Hypothalamus (tissue), 51 donors: ENCODE results near the gene CCDC57.
A peak's percentile ranks its signal among the peaks of the same experiment; 100 is the strongest.

Experiments used
- DNase-seq, 51 donors: peaks; one replicate each; lab custom pipeline; 2025; lab: John Stamatoyannopoulos, UW

Gene CCDC57

DNA sequence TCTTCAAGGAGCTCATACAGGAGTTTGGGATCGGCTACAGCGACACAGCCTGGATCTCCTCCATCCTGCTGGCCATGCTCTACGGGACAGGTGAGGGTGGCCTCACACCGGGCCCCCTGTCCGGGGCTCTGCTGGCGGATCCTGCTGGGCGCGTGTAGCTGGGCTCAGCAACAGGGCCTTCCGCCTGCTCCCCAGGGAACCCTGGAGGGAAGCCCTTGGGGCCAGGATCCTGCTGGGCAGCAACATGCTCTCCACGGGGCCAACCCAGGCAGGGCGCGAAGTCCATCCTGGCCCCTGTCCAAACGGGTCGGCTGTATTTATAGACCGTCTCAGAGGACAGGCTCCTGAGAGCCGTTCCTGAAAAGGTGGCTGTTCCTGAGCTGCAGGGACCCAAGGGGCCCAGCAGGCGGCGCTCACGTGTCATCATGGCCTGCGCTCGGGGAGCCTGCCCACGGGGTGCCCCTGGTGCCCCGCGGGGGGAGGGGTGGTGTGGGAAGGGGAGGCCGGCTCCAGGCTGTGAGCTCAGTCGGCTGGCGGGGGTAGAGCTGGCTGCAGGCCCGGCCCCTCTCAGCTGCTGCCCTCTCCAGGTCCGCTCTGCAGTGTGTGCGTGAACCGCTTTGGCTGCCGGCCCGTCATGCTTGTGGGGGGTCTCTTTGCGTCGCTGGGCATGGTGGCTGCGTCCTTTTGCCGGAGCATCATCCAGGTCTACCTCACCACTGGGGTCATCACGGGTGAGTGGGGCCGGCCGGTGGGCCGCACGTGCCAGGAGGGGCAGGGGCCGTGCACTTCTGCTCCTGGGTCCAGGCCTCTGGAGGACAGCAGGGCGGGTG lies 23.7 kb upstream of the CCDC57 start:
- DNase-seq: peak in 40 of 51 donors; percentile 19 to 82 (median 62)

DNA sequence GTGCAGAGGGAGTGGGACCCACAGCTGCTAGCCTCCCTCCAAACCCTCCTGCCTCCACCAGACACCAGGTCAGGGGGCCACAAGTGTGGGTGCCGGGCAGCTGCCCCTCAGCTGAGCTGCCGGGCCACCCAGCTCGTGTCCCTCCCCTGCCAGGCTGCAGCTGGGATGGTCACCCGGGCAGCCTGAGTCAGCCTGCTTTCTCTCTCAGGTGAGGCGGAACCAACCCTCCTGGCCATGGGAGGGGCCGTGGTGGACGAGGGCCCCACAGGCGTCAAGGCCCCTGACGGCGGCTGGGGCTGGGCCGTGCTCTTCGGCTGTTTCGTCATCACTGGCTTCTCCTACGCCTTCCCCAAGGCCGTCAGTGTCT lies 23.1 kb upstream of the CCDC57 start:
- no peak for DNase-seq

DNA sequence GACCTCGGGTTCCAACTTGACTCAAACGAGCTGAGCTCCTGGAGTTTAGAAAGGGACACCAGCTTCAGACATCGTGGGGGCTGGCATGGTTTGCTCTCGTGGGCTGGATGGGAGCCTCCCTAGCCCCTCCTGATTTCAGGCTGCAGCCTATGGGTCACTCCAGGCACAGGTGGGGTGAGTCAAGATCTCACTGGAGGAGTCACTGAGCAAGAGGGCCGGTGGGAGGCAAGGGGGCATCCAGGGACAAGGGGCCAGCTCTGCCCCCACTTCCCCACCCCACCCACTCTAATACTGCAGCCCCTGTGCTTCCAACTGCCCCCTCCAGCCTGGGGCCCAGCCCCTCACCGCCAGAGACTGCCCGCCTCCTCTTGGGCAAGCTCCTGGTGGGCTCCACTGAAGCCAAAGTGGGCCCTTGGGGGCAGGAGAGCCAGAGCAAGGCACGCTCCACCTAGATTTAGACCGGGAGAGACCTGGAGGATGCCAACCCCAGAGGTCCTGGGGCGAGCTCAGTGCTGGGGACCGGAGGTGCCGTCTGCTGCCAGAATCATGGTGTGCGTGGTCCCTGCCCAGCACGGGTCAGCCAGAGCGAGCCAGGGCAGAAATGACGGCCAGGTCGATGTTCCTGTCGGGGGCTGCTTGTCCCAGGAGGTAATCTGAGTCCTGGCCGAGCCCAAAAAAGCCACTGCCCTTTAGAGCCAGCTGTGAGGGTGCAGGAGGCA lies 22.6 kb upstream of the CCDC57 start:
- DNase-seq: no peak

DNA sequence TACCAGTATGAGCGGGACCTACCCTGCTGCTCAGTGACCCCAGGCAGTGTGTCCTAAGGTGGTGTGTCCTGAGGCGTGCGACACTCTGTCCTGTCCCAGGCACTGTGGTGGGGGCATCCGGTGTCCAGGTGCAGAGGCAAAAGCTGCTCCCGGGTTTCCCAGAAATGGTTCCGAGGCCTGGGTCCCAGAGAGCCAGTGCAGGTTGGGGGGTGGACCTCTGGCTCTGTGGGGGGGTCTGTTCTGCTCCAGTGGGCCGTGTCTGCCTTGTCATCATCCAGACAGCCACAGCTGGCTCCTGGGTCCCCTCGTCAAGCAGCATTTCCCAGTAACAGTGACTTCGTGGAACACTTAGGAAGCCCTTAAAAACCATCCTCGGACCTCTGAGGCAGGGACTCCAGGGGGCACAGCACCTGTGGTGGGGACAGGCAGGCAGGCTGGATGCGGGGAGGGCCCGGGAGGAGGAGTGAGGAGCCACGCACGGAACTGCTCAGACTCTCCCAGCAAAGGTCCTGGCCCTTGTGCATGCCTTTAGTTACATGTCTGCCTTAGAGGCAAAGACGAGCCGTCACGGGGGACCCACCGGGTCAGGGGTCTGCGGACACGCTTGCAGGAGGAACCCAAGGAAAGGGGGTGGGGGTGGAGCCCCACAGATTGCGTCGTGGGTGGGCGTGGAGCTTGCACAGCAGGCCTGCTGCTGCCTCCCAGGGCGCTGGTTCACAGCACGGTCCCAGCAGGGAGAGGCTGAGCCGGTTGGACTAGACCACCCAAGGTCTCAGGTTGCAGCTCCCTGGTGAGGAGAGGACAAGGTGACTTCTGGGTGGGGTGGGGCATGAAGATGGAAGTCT lies 21.8 kb upstream of the CCDC57 start:
- DNase-seq: no peak

DNA sequence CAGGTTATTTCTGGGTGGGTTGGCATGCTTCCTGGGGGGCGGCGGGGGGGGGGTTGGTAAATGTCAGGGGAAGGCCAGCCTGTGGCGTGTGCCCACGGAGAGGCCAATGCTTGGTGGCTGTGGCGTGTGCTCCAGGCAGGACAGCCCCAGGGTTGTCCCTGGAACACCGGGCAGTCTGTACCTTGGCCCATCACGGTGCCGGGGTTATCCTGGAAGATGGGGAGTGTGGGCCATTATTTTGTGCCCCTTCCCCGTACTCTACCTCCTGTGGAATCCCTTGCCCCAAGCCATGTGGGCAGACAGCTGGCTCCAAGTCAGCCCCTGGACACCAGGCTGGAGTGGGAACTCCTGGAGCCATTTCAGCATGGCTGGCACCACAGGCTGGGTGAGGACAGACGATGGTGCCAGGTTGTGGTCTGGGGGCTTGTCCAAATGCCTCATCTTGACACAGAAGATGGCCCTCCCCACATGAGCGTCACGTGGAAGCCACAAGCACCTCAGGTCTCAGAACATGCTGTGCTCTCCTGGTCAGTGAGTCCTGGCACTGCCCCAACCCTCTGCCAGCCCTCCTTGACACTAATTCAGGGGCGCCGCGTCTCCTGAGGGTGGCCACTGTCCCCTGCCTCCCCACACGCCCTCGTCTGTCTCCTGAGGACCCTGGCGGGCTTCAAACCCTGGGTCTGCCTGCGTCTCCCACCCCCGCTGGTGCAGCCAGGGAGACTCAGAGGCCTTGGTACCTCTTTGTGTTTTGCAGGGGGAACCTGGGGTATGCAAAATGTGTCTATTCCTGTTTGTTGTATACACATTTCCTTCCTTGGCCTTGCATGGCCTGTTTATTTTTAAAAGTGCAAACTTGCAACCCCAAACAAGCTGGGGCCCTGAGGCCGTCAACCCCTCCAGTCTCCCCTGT lies 20.5 kb upstream of the CCDC57 start:
- no peak for DNase-seq

DNA sequence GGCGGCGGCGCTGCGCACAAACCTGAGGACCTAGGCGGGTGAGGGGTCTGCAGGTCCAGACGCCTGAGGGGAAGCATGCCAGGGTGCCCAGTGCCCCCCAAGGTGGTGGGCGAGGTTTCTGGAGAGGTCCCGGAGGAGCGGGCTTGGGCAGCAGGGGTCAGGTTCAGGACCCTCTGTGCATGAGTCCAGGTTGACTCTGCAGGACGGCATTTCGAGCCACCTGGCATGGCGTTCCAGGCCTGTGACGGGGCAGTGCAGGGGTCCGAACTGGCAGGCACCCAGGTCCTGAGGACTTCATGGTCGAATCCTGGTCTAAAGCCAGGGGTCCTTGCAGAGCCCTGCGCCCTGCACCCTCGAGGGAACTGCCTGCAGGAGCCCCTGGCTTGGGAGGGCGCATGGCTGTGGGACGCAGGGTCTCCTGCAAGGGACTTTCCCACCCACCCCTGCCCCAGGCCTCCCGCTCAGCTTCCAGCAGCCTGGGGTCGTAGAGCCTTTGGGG lies 19.7 kb upstream of the CCDC57 start:
- no peak for DNase-seq

DNA sequence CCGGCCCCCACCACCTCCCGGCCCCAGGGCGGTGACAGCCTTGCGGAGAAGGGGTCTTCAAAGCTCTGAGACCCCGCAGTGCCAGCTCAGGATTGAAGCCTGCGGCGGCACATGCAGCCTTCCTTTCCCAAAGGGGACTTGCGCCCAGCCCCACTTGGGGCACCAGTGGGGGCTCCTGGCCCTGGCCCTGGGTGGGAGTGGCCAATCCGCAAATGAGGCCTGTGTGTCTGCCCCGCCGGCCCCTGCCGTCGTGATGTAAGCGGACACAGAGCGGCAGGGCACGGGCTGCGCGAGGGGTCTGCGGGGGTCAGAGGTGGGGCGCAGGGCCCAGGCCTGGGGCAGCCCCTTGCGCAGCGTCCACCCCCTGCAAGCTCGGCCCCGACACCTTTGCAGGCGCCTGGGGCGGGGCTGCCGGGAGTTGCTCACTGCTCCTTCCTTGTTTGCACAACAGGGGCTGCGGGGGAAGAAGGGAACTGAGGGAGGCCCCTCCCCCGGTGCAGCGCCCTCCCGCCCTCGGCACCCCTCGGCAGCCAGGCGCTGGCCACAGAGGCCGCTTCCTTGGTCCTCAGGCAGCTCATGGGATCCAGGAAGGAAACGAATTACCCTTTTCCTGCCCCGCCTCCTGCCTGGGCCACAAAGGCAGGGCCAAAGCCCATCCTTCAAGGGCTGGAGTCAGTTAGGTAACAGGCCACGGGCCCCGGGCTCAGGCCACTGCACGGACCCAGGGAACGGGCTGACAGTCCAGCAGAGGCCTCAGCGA lies 19.1 kb upstream of the CCDC57 start:
- peak in 22 of 51 donors; percentile 12 to 55 (median 38) for DNase-seq

DNA sequence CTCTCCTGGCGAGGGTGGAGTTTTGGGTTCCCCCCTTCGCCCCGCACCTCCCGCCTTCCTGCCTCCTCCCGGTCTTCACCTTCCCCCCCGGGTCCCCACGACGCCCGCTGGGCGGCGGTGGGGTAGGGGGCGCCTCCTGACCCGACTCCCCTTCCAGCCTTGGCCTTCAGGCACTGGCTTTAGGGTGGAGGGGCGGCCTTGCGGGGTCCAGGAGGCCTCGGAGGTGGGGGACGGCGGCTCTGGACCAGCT lies 18.6 kb upstream of the CCDC57 start:
- peak in 1 of 51 donors; percentile 73 for DNase-seq

DNA sequence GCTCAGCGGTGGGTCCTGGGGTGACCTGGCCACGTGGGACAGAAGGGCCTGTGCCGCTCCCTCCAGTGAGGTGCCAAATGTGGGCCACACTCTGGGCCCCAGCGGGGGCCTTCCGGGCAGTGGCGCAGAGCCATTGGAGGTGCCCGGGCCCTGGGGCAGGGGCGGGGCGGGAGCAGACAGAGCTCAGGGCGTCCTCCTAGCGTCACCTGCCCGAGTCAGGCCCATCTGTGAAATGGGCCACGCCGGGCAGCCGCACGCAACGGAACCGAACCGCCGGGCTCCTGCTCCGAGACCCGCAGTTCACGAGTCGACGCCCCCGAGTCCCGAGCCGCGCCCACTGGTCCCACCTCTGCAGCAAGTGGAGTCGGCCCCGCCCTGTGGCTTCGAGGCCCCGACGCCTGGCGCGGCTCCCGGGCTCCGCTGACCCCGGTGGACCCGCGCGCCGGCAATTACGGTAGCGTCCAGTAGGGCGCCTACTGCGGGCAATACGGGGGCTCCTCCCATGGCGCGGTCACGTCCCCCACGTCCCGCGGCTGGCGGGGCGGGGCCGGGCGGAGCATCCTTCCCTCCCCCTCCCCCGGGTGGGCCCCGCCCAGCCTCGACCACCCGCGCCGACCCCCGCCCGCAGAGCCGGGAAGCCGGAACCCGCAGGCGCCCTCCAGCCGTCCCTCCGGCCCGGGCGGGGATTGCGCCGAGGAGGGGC lies 18.1 kb upstream of the CCDC57 start:
- DNase-seq: peak in 35 of 51 donors; percentile 10 to 79 (median 53)

DNA sequence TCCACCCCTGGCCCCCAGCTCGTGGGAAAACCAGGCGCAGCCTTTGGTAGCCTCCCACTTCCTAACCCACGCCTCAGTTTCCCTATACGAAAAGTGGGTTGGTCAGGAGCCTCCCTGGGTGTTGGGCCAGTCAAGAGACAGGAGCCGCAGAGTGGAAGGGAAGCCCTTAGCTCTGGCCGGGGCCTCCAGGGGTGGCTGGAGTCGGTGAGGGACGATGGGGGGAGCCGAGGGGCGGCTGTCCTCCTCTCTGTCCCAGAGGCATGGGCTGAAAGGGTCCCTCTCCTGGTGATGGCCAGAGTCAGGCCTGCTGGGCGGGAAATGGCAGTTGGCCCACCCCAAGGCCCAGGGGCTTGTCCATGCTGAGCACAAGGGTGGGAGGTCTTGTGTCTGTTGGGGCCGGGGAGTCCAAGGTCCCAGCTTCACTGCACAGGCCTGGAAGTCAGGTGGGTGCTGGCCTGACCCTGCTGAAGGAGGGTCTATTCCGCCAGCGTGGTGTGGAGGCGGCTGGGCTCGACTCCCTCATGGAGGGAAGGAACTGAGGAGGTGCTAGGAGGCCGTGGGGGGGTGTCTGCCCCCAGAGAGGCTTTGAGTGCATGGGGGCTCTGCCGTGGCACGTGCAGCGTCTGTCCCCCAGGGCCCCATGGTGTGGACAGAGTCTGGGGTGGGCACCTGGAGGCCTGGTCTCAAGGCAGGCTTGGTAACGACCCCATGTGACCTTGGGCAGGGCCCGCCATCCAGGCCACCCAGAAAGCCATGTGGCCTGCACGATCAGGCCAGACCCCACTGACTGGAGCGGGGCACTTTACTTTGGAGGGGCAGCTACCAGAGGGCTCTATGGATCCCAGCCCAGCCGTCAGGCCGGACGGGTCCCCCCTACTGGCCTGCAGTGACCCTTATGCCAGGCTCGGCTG lies 17.3 kb upstream of the CCDC57 start:
- DNase-seq: no peak

DNA sequence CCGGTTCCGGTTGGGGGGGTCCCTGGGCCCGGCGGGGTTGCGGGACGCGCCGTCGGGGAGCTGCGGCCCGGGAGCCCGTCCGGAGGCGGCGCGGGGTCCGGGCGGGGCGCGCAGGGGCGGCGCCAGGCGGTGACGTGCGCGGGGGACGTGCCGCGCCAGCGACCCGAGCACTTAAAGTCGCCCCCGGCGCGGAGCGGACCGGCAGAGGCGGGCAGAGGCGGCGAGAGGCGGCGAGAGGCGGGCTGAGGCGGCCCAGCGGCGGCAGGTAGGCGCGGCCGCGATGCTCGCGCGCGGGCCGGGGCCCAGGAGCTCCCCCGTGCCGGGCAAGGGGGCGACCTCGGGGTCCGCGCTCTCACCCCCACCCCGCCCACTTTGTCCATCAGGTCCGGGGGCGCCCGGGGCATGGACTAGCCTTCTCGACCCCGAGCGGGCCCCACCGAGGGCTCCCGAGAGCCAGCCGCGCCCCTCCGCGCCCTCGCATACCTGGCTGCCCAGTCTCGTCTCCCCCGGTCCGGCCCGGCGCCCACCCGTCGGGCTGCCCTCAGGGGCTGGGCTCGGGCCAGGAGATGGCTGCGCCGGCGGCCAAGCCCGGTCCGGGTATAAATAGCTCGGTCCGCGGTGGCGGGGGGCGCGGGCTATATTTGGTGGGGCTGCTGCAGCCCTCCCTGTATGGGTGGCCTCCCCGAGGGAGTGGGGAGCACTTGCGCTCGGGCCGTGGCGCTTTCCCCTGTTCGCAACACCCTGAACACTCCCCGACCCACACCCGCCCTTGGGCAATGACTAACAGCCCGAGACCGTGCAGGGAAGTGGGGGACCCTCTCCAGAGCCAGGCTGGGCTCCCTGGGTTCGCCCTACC lies 16.4 kb upstream of the CCDC57 start, which contains the start of gene SLC16A3:
Gene SLC16A3, plus strand, starts transcription at position 201 of the 856 bp plus-strand sequence. CDS start 6,967 bp downstream, outside the sequence.
- DNase-seq: peak in 8 of 51 donors; percentile 22 to 56 (median 30)

DNA sequence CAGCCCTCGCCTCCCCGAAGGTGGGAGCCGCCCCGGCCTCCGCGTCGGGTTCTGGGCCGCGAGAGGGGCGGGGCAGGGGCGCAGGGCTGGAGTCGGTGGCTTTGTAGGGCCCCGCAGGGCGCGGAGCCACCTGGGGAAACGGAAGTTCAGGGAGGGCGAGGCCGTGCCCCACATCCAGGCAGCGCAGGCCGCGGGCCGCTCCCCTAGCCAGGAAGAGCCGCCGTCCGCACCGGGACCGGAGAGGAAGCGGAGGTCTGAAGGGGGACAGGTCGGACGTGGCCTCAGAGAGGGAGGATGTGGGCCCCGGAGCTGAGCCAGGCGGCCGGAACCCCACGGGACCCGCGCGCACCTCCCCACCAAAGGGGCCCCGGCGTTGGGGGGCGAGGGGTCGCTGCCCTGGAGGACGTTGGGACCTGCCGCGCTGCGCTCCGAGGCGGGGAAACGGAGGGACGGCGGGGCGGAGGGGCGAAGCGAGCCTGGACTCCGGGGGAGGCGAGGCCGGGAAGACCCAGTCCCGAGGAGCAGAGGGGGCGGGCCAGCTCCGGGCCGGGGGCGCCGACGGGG lies 15.7 kb upstream of the CCDC57 start:
- DNase-seq: no peak

DNA sequence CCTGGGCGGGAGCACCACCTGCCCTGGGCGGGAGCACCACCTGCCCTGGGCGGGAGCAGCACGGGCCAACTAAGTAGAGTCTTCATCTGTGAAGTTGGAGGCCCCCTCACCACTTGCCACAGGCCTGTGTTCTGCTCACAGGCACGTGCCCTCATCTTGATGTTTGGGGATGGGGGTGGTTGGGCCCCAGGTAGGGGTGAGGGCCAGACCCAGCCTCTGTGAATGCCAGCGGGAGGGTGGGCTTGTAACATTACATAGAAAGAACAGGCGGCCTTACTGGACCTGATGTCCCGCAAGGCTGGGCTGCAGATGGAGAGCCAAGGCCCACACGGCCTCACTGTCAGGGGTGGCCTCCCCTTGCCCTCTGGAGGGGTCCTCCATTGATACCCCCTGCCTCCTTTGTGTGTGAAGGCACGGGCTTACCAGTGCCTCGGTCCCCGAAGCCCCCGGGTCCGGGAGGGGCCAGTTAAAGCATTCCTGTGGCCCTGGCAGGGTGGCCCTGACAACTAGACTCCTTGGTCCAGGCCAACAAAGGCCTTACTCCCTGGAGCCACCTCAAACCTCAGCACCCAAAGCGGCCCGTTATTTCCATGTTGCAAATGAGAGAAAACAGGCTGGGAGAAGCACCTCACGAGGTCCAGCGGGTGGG lies 15.1 kb upstream of the CCDC57 start:
- no peak for DNase-seq

DNA sequence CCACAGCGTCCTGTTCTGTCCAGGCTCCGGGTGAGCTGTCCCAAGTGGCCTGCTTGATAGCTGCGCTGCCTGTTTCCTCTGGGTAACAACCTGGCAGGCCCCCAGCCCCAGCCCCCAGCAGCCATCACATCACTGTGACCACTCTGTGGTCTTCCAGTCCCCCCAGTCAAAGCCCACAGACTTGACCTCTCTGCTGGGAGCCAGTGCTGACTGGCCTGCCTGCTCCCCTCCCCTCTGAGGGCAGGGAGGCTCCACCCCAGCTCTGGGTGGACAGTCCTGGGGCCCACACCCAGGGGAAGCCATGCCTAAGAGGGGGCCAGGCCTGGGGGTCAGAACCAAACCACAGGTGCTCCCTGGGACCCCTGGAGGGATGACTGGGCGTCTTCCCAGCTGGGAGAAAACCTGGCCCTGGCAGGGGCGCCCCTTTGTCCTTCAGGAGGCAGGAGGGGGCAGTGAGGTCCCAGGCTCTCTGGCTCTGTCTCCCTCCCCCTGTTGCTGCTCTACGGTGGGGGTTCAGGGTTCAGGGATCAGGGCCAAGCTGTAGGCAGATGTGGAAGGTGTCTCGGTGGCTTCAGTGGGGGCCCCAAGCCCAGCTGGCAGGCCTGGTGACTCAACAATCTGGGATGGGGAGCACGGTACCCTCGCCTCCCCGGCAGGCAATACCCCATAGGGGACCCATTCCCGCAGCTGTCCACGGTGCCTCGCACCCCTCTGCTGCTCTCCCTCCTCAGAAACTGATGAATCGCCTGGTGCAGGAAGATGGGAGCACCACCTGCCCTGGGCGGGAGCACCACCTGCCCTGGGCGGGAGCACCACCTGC lies 14.4 kb upstream of the CCDC57 start:
- no peak for DNase-seq
